H9 (cell line): Measurements from ENCODE around the gene PCNX3. TPM values are rescaled to one million over a fixed set of nuclear protein-coding genes. Genes with fewer than 3 reads are reported as not detected.

Experiments
- DNase-seq: peaks from one replicate; pipeline ENCODE4 v3.0.0-alpha.2; 2017
- H2AFZ ChIP-seq: one replicate; pipeline ENCODE4 v1.6.1; 2013; ENCODE audit warnings: mild to moderate bottlenecking, low read length, control low read depth, moderate library complexity
- H2AK5ac ChIP-seq: 2 replicates; pipeline ENCODE4 v1.6.1; 2013; ENCODE audit warnings: low read length, control low read depth, mixed read lengths; ENCODE audit not compliant: insufficient read length
- H2BK120ac ChIP-seq: one replicate; pipeline ENCODE4 v1.6.1; 2013; ENCODE audit warnings: low read depth, mild to moderate bottlenecking, low read length, control low read depth, inconsistent platforms; ENCODE audit not compliant: poor library complexity, severe bottlenecking
- H2BK12ac ChIP-seq: 2 replicates; pipeline ENCODE4 v1.6.1; 2013; ENCODE audit warnings: low read length, control low read depth, mixed read lengths, low read depth; ENCODE audit not compliant: insufficient read length
- H2BK15ac ChIP-seq: 2 replicates; pipeline ENCODE4 v1.6.1; 2013; ENCODE audit warnings: low read depth, low read length, control low read depth
- H2BK20ac ChIP-seq: one replicate; pipeline ENCODE4 v1.6.1; 2013; ENCODE audit warnings: low read depth, mild to moderate bottlenecking, low read length, control low read depth, inconsistent platforms; ENCODE audit not compliant: poor library complexity, severe bottlenecking
- H2BK5ac ChIP-seq: 2 replicates; pipeline ENCODE4 v1.6.1; 2013; ENCODE audit warnings: low read length, control low read depth, mixed read lengths; ENCODE audit not compliant: insufficient read length
- H3K14ac ChIP-seq: 2 replicates; pipeline ENCODE4 v1.6.1; 2013; ENCODE audit warnings: low read length, control low read depth; ENCODE audit not compliant: insufficient read depth
- H3K18ac ChIP-seq: 2 replicates; pipeline ENCODE4 v1.6.1; 2013; ENCODE audit warnings: low read depth, mild to moderate bottlenecking, mixed read lengths, low read length, control low read depth; ENCODE audit not compliant: insufficient read length
- H3K23ac ChIP-seq: 2 replicates; pipeline ENCODE4 v1.6.1; 2013; ENCODE audit warnings: low read length, control low read depth, mixed read lengths, low read depth; ENCODE audit not compliant: insufficient read length
- H3K23me2 ChIP-seq: 2 replicates; pipeline ENCODE4 v1.6.1; 2013; ENCODE audit warnings: low read depth, mild to moderate bottlenecking, mixed read lengths, low read length, control low read depth; ENCODE audit not compliant: insufficient read length, poor library complexity, severe bottlenecking
- H3K27ac ChIP-seq: 2 replicates; pipeline ENCODE4 v1.5.1; 2013; ENCODE audit warnings: low read length, control low read depth, mixed read lengths, low read depth; ENCODE audit not compliant: insufficient read length
- H3K27me3 ChIP-seq: 2 replicates; pipeline ENCODE4 v1.6.1; 2013; ENCODE audit warnings: low read length, control low read depth, inconsistent platforms; ENCODE audit not compliant: insufficient read depth
- H3K4ac ChIP-seq: 2 replicates; pipeline ENCODE4 v1.6.1; 2013; ENCODE audit warnings: low read depth, mild to moderate bottlenecking, control low read depth, inconsistent platforms, low read length, moderate library complexity
- H3K4me1 ChIP-seq: 2 replicates; pipeline ENCODE4 v1.6.1; 2013; ENCODE audit warnings: low read length, control low read depth, inconsistent platforms; ENCODE audit not compliant: insufficient read depth
- H3K4me2 ChIP-seq: 2 replicates; pipeline ENCODE4 v1.6.1; 2013; ENCODE audit warnings: low read length, control low read depth, mixed read lengths; ENCODE audit not compliant: insufficient read length, insufficient read depth
- H3K56ac ChIP-seq: 2 replicates; pipeline ENCODE4 v1.6.1; 2013; ENCODE audit warnings: low read depth, mild to moderate bottlenecking, mixed read lengths, low read length, control low read depth; ENCODE audit not compliant: insufficient read length
- H3K79me1 ChIP-seq: 2 replicates; pipeline ENCODE4 v1.6.1; 2013; ENCODE audit warnings: low read depth, mild to moderate bottlenecking, moderate library complexity, low read length, control low read depth, inconsistent platforms; ENCODE audit not compliant: insufficient read depth, poor library complexity, severe bottlenecking
- H3K79me2 ChIP-seq: 2 replicates; pipeline ENCODE4 v1.6.1; 2013; ENCODE audit warnings: low read length, control low read depth, inconsistent platforms; ENCODE audit not compliant: insufficient read depth
- H3K9ac ChIP-seq: 2 replicates; pipeline ENCODE4 v1.6.1; 2013; ENCODE audit warnings: low read length, control low read depth, mixed read lengths; ENCODE audit not compliant: insufficient read length; ENCODE audit errors: extremely low read depth
- H3K9me3 ChIP-seq: one replicate; pipeline ENCODE4 v1.6.1; 2013; ENCODE audit warnings: low read depth, low read length, inconsistent platforms; ENCODE audit not compliant: control insufficient read depth
- H3T11ph ChIP-seq: one replicate; pipeline ENCODE4 v1.6.1; 2013; ENCODE audit warnings: mild to moderate bottlenecking, low read length, control low read depth, inconsistent platforms
- H4K20me1 ChIP-seq: one replicate; pipeline ENCODE4 v1.6.1; 2013; ENCODE audit not compliant: control insufficient read depth, insufficient read length, insufficient read depth
- H4K5ac ChIP-seq: 2 replicates; pipeline ENCODE4 v1.6.1; 2013; ENCODE audit warnings: low read depth, mild to moderate bottlenecking, mixed read lengths, low read length, control low read depth; ENCODE audit not compliant: insufficient read length
- H4K8ac ChIP-seq: replicated peaks from 2 replicates; pipeline ENCODE4 v1.6.1; 2013; ENCODE audit warnings: low read length, control low read depth, mixed read lengths, low read depth; ENCODE audit not compliant: insufficient read length
- H4K91ac ChIP-seq: 2 replicates; pipeline ENCODE4 v1.6.1; 2013; ENCODE audit warnings: low read depth, mild to moderate bottlenecking, moderate library complexity, mixed read lengths, low read length, control low read depth; ENCODE audit not compliant: insufficient read length
- H3K27ac Mint-ChIP-seq, 3 experiments: 2 replicates in 2 of 3; 3 replicates in 1 of 3; pipeline ENCODE4 v1.8.0; 2020 to 2021; ENCODE audit warnings: mixed read lengths in 3 of 3, mild to moderate bottlenecking in 1 of 3, moderate library complexity in 1 of 3
- H3K27me3 Mint-ChIP-seq: 2 replicates; pipeline ENCODE4 v1.8.0; 2021; ENCODE audit warnings: low read depth, mild to moderate bottlenecking, moderate library complexity, mixed read lengths
- H3K36me3 Mint-ChIP-seq, 3 experiments: 2 replicates in 2 of 3; 3 replicates in 1 of 3; pipeline ENCODE4 v1.8.0; 2020 to 2021; ENCODE audit warnings: low read depth in 3 of 3, mixed read lengths in 3 of 3; ENCODE audit not compliant: insufficient read depth in 1 of 3
- H3K4me1 Mint-ChIP-seq, 2 experiments: 2 replicates each; pipeline ENCODE4 v1.8.0; 2020; ENCODE audit warnings: mixed read lengths in 2 of 2
- H3K4me3 Mint-ChIP-seq, 2 experiments: 2 replicates in 1 of 2; 3 replicates in 1 of 2; pipeline ENCODE4 v1.8.0; 2020 to 2021; ENCODE audit warnings: mild to moderate bottlenecking in 2 of 2, mixed read lengths in 2 of 2, moderate library complexity in 1 of 2
- H3K9me3 Mint-ChIP-seq, 2 experiments: 2 replicates in 1 of 2; 3 replicates in 1 of 2; pipeline ENCODE4 v1.8.0; 2020; ENCODE audit warnings: mild to moderate bottlenecking in 2 of 2, mixed read lengths in 2 of 2, moderate library complexity in 1 of 2
- CTCF ChIP-seq: fragments of 200-600 bp; sonication (generic); conservative IDR thresholded peaks from 3 replicates; pipeline ENCODE4 v1.8.0; 2021; ENCODE audit warnings: antibody characterized with exemption, mild to moderate bottlenecking
- WGBS: extraction: QIAGEN DNeasy Blood & Tissue Kit; methylation state at CpG from one replicate; pipeline ENCODE4 v1.1.7; 2013; ENCODE audit warnings: missing lambda C conversion rate, low lambda C conversion rate, mixed read lengths; ENCODE audit not compliant: insufficient read length; ENCODE audit errors: extremely low coverage; 5-methylcytosine and 5-hydroxymethylcytosine counted together
- total RNA-seq: library from RNA; stranded (reverse); gene quantifications from 2 replicates; pipeline ENCODE4 v1.2.1, GENCODE V29; 2021

PCNX3 gene
- total RNA-seq, 1 experiment from 2014 or later = 50.5 TPM

GRCh38 chr11:65634109-65634436, 18.5 kb downstream of the PCNX3 start:
- no peak overlapping the region for H3T11ph ChIP-seq
- no peak overlapping the region for H2AK5ac ChIP-seq
- H2BK15ac ChIP-seq = no peak overlapping the region
- H2AFZ ChIP-seq = no peak overlapping the region
- H3K4ac ChIP-seq = no peak overlapping the region
- no peak overlapping the region for H3K9ac ChIP-seq
- no peak overlapping the region for H3K23ac ChIP-seq
- no peaks in the 10 kb centered on the region for H4K20me1 ChIP-seq
- H3K27ac ChIP-seq = no peak overlapping the region
- H3K56ac ChIP-seq = no peak overlapping the region
- H3K4me1 ChIP-seq = no peaks in the 10 kb centered on the region; the same call in 1 of the 2 replicates
- H2BK120ac ChIP-seq = no peak overlapping the region
- no peak overlapping the region for H2BK12ac ChIP-seq
- no peak for DNase-seq
- H3K18ac ChIP-seq = no peak overlapping the region
- no peaks in the 10 kb centered on the region for H3K27me3 ChIP-seq
- Mint-ChIP-seq H3K36me3 (peaks cover 19 to 46% (median 41%) of the 10 kb centered on the region in 3 experiments; a peak in 6 of 7 replicates), H3K9me3 (no peaks in the 10 kb centered on the region), H3K27ac (no peak overlapping the region), H3K27me3 (no peaks in the 10 kb centered on the region), H3K4me1 (peaks cover 17 to 18% of the 10 kb centered on the region in 2 experiments), H3K4me3 (no peak overlapping the region)
- H4K5ac ChIP-seq = no peak overlapping the region
- peaks cover 5% of the 10 kb centered on the region for H3K23me2 ChIP-seq
- H2BK5ac ChIP-seq = no peak overlapping the region
- WGBS = no CpG with 5 or more reads among the region's 14 CpGs
- H3K79me1 ChIP-seq = no peaks in the 10 kb centered on the region
- no peaks in the 10 kb centered on the region for H3K9me3 ChIP-seq
- no peak overlapping the region for H3K4me2 ChIP-seq
- no peak for TF ChIP-seq CTCF
- H3K79me2 ChIP-seq = no peaks in the 10 kb centered on the region
- H4K91ac ChIP-seq = no peak overlapping the region
- no peak overlapping the region for H2BK20ac ChIP-seq
- H4K8ac ChIP-seq = no peak overlapping the region
- H3K14ac ChIP-seq = no peak overlapping the region
